HG03378 (cell line): ENCODE results near the gene GAL.

Experiments used
- ATAC-seq: cut with Tn5 transposase; IDR thresholded peaks from one replicate; pipeline ENCODE4 v1.9.1; 2021; ENCODE audit warnings: mild to moderate bottlenecking, moderate library complexity; ENCODE audit not compliant: unreplicated experiment

Gene GAL

GRCh38 chr11:68658661-68659060 is 25.7 kb upstream of the GAL start:
- no peak for ATAC-seq

GRCh38 chr11:68659158-68659921 is 25.0 kb upstream of the GAL start:
- no peak for ATAC-seq

GRCh38 chr11:68660066-68660810 is 24.1 kb upstream of the GAL start:
- ATAC-seq: no peak

GRCh38 chr11:68661014-68661413 is 23.3 kb upstream of the GAL start:
- ATAC-seq: no peak

- no peak for ATAC-seq
These were observed 22.4 kb upstream of the GAL start for GRCh38 chr11:68661697-68662603.

- no peak for ATAC-seq
These were observed 20.8 kb upstream of the GAL start for GRCh38 chr11:68663482-68664010.

- ATAC-seq: no peak
These were observed 20.2 kb upstream of the GAL start for GRCh38 chr11:68664141-68664540.

- ATAC-seq: no peak
These were observed 19.4 kb upstream of the GAL start for GRCh38 chr11:68664906-68665305.

- ATAC-seq: no peak
These were observed 18.9 kb upstream of the GAL start for GRCh38 chr11:68665436-68665835.

GRCh38 chr11:68666849-68667248 is 17.5 kb upstream of the GAL start:
- ATAC-seq: no peak

- ATAC-seq: no peak
These were observed 16.5 kb upstream of the GAL start for GRCh38 chr11:68667511-68668500.

- ATAC-seq: no peak
These were observed 14.8 kb upstream of the GAL start for GRCh38 chr11:68669301-68670090.

GRCh38 chr11:68670208-68670992 is 13.9 kb upstream of the GAL start:
- ATAC-seq: no peak

GRCh38 chr11:68673306-68673945 is 10.9 kb upstream of the GAL start:
- ATAC-seq: no peak

- ATAC-seq: no peak
These were observed 10.4 kb upstream of the GAL start for GRCh38 chr11:68673991-68674390.

- ATAC-seq: no peak
These were observed 9.9 kb upstream of the GAL start for GRCh38 chr11:68674461-68674860.

- ATAC-seq: no peak
These were observed 6.9 kb upstream of the GAL start for GRCh38 chr11:68677432-68677831.

- no peak for ATAC-seq
These were observed 6.3 kb upstream of the GAL start for GRCh38 chr11:68678031-68678441.
